ENCODE measurements around the gene CELF4. TPM values are rescaled to one million over a fixed set of nuclear protein-coding genes. Genes with fewer than 3 reads are reported as not detected.

The CELF4 gene
- total and polyA plus RNA-seq, 2 of the 4 experiments (the other 2 are of a cell fraction) = not detected

DNA sequence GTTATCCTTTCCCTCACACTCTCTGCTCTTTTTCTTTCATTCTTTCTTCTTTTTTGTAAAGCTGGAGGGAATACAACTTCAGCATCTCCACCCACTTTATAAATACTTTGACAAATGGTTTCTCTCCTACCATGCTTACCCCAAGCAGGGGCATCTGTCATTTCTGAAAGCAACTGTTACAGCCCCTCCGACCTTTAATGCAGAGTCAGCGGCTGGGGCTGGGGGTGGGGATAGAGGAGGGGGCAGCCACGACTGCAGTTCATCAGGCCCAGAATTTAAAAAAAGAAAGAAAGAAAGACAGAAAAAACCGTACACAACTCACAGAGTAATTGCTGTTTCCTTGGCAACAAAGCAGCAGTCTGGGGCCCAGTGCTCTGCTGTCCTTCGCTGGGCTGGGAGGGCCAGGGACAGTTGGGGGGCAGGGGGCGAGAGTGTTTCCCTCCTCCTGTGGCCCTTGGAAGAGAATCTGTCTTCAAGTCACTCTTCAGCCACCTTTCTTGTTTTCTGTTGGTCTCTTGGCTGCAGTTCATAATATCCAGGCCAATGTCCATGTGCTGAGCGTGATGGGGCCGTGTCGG is 53.8 kb downstream of the CELF4 start:
- Histone ChIP-seq H3K14ac (replicated peaks; ENCODE audit: low read depth, low read length) (no peak overlapping the region), H3K56ac (ENCODE audit: extremely low read depth, insufficient read depth, low read length) (no peak overlapping the region), H3K79me1 (ENCODE audit: low read depth in 1 of 2, low read length in 2 of 2) (no peaks in the 10 kb centered on the region), H2AK9ac (replicated peaks; ENCODE audit: low read depth, low read length, poor library complexity) (no peak overlapping the region), H4K8ac (ENCODE audit: low read depth in 2 of 2, low read length in 2 of 2) (no peak overlapping the region), H2BK20ac (ENCODE audit: low read depth, low read length) (no peak overlapping the region), H2BK5ac (ENCODE audit: low read depth, low read length, poor library complexity, severe bottlenecking) (no peak overlapping the region), H3K23ac (ENCODE audit: low read depth, low read length) (no peak overlapping the region), H2BK120ac (ENCODE audit: low read depth, low read length) (no peak overlapping the region), H3K9ac (ENCODE audit: low read depth, low read length) (no peak overlapping the region), H3K4me2 (ENCODE audit: low read depth, low read length) (no peak overlapping the region), H3K4ac (ENCODE audit: low read depth, low read length) (no peak overlapping the region), H2BK15ac (ENCODE audit: low read depth, low read length) (no peak overlapping the region), H3K9me1 (ENCODE audit: insufficient read depth, low read length) (no peaks in the 10 kb centered on the region), H2AFZ (replicated peaks; ENCODE audit: low read length, poor library complexity) (no peak overlapping the region), H3K36me3 (ENCODE audit: control insufficient read depth, insufficient read depth, low read length) (no peaks in the 10 kb centered on the region), H3K9me3 (ENCODE audit: control insufficient read depth, insufficient read depth, low read length) (no peaks in the 10 kb centered on the region), H3K27ac (ENCODE audit: insufficient read depth, low read length) (no peak overlapping the region), H3K18ac (ENCODE audit: low read depth, low read length) (no peak overlapping the region), H2AK5ac (ENCODE audit: low read depth, low read length) (no peak overlapping the region), H3K4me1 (ENCODE audit: control insufficient read depth, insufficient read depth, low read length) (no peaks in the 10 kb centered on the region), H3K27me3 (ENCODE audit: control insufficient read depth, insufficient read depth, low read length) (peaks cover 3% of the 10 kb centered on the region; the same call in 1 of the 2 replicates), H4K5ac (ENCODE audit: low read depth, low read length) (no peak overlapping the region), H4K91ac (ENCODE audit: insufficient read depth, low read depth, low read length) (no peak overlapping the region), H3K4me3 (ENCODE audit: insufficient read depth, low read depth, low read length) (no peak overlapping the region), H4K20me1 (ENCODE audit: insufficient read depth, low read length) (no peaks in the 10 kb centered on the region)
- in situ Hi-C loops (cut with MboI; ENCODE audit: low sequenced_read_pairs) (no loop called here), intact Hi-C loops (cut with micrococcal nuclease) (no loop called here), dilution Hi-C loops (cut with HindIII; ENCODE audit: low sequenced_read_pairs, unreplicated experiment) (no loop called here)
- no peak for ATAC-seq (ENCODE audit: low read depth)
- DNase-seq = no peak
- ChIA-PET CTCF (no interaction called here), POLR2A (ENCODE audit: unreplicated experiment) (no interaction called here)
- no TSS peak for BruUV-seq (replicated peaks)
- TF ChIP-seq MAFK (IDR thresholded peaks at IDR 0.05; ENCODE audit: low read depth, low read length) = no peak
- no peak for TF ChIP-seq FOS (IDR thresholded peaks at IDR 0.05; ENCODE audit: low read depth, low read length)
- no peak for TF ChIP-seq CHD1 (IDR thresholded peaks at IDR 0.05; ENCODE audit: low read depth, low read length)
- TF ChIP-seq, protein P1, sequence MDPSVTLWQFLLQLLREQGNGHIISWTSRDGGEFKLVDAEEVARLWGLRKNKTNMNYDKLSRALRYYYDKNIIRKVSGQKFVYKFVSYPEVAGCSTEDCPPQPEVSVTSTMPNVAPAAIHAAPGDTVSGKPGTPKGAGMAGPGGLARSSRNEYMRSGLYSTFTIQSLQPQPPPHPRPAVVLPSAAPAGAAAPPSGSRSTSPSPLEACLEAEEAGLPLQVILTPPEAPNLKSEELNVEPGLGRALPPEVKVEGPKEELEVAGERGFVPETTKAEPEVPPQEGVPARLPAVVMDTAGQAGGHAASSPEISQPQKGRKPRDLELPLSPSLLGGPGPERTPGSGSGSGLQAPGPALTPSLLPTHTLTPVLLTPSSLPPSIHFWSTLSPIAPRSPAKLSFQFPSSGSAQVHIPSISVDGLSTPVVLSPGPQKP (IDR thresholded peaks at IDR 0.05; ENCODE audit: borderline replicate concordance, low read depth, low read length) = no peak
- TF ChIP-seq POLR2A (IDR thresholded peaks at IDR 0.05; ENCODE audit: low read depth, low read length) = no peak
- TF ChIP-seq, protein P2, sequence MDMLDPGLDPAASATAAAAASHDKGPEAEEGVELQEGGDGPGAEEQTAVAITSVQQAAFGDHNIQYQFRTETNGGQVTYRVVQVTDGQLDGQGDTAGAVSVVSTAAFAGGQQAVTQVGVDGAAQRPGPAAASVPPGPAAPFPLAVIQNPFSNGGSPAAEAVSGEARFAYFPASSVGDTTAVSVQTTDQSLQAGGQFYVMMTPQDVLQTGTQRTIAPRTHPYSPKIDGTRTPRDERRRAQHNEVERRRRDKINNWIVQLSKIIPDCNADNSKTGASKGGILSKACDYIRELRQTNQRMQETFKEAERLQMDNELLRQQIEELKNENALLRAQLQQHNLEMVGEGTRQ (IDR thresholded peaks at IDR 0.05; ENCODE audit: low read depth, low read length) = no peak
- TF ChIP-seq SMC3 (IDR thresholded peaks at IDR 0.05; ENCODE audit: low read depth, low read length) = no peak
- no peak for TF ChIP-seq CEBPB (IDR thresholded peaks at IDR 0.05; ENCODE audit: low read depth, low read length)
- TF ChIP-seq MXI1 (IDR thresholded peaks at IDR 0.05; ENCODE audit: borderline replicate concordance, low read depth, low read length) = no peak
- TF ChIP-seq RAD21 (IDR thresholded peaks at IDR 0.05; ENCODE audit: low read length) = no peak
- no peak for TF ChIP-seq BHLHE40 (IDR thresholded peaks at IDR 0.05; ENCODE audit: low read depth, low read length)
- no peak for TF ChIP-seq MAZ (IDR thresholded peaks at IDR 0.05; ENCODE audit: borderline replicate concordance, low read depth, low read length)
- TF ChIP-seq, protein P3, sequence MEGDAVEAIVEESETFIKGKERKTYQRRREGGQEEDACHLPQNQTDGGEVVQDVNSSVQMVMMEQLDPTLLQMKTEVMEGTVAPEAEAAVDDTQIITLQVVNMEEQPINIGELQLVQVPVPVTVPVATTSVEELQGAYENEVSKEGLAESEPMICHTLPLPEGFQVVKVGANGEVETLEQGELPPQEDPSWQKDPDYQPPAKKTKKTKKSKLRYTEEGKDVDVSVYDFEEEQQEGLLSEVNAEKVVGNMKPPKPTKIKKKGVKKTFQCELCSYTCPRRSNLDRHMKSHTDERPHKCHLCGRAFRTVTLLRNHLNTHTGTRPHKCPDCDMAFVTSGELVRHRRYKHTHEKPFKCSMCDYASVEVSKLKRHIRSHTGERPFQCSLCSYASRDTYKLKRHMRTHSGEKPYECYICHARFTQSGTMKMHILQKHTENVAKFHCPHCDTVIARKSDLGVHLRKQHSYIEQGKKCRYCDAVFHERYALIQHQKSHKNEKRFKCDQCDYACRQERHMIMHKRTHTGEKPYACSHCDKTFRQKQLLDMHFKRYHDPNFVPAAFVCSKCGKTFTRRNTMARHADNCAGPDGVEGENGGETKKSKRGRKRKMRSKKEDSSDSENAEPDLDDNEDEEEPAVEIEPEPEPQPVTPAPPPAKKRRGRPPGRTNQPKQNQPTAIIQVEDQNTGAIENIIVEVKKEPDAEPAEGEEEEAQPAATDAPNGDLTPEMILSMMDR (conservative IDR thresholded peaks at IDR 0.05; ENCODE audit: low read depth, low read length) = no peak
- no peak for TF ChIP-seq NFE2L2 (IDR thresholded peaks at IDR 0.05; ENCODE audit: low read depth, low read length)
- TF ChIP-seq RCOR1 (IDR thresholded peaks at IDR 0.05; ENCODE audit: insufficient replicate concordance, low read length) = no peak
- TF ChIP-seq RFX5 (IDR thresholded peaks at IDR 0.05; ENCODE audit: low read depth, low read length) = no peak
- WGBS, 2 experiments (ENCODE audit: extremely low coverage in 2 of 2, insufficient read length in 1 of 2) = 16% methylated on average over 4 of the region's 9 CpGs; no CpG with 5 or more reads in 1 of the 2 experiments
